ENCODE results near the gene SGIP1.

DNA sequence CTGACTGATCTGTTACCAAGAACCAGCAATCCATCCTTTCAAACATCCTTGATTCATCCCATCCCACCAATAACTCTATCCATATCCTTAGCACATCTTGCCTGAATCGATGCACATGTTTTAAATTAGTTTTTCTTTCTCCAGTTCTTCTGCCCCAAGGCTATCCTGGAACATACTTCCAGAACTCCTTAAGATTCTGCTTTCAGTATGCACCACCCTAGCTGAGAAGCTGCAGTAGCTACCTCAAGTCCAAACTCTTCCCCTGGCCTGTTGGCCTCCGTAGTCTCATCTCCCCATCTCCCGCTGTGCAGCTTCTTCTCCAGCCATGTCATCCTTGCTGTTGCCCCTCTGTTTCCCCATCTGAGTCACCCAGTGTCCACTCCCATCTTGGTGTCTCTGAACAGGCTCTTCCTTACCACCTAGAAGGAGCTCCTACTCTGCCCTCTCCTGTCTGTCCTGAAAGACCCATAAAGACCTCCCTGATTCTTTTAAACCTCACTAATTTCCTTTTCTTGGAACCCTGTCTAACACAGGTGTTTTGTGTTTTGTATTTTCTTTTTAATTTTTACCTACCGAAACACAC, 108.0 kb downstream of the SGIP1 start:
- TF ChIP-seq, protein P1, sequence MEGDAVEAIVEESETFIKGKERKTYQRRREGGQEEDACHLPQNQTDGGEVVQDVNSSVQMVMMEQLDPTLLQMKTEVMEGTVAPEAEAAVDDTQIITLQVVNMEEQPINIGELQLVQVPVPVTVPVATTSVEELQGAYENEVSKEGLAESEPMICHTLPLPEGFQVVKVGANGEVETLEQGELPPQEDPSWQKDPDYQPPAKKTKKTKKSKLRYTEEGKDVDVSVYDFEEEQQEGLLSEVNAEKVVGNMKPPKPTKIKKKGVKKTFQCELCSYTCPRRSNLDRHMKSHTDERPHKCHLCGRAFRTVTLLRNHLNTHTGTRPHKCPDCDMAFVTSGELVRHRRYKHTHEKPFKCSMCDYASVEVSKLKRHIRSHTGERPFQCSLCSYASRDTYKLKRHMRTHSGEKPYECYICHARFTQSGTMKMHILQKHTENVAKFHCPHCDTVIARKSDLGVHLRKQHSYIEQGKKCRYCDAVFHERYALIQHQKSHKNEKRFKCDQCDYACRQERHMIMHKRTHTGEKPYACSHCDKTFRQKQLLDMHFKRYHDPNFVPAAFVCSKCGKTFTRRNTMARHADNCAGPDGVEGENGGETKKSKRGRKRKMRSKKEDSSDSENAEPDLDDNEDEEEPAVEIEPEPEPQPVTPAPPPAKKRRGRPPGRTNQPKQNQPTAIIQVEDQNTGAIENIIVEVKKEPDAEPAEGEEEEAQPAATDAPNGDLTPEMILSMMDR (IDR thresholded peaks at IDR 0.05) = no peak
- no peak for TF ChIP-seq POLR2A (IDR thresholded peaks at IDR 0.05)
